GM21737 (cell line): ENCODE data around the gene MED27.

ENCODE experiments used
- ATAC-seq: cut with Tn5 transposase; IDR thresholded peaks from one replicate; pipeline ENCODE4 v1.9.1; 2021; ENCODE audit warnings: mild to moderate bottlenecking, moderate library complexity; ENCODE audit not compliant: unreplicated experiment

MED27 gene

GRCh38 chr9:131971482-131972074 lies 108.1 kb downstream of the MED27 start:
- ATAC-seq = no peak

DNA sequence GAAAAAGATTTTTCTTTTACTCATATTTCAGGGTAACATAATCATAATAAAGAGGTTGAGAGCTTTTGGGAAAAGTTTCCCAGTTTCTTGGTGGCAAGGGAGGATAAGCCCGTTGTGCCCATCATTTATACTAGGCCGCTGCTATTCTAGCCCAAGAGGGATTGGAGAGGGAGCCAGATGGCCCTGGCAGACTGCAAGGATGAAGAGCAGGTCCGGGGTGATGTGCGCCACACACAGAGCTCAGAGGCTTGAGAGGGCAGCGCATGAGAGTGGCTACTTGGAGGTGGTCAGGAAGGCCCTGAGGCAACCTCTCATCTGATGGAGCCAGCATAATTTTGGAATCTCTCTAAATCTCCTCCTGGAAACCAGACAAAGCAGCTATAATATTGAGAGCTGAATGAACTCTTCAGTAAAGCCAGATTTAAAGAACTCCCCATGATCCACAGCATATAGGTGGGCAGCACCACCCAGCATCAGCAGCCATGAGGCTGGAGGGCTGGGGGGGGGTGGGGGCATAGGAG lies 110.1 kb downstream of the MED27 start:
- ATAC-seq = no peak

GRCh38 chr9:131968632-131969031 lies 111.0 kb downstream of the MED27 start:
- no peak for ATAC-seq

DNA sequence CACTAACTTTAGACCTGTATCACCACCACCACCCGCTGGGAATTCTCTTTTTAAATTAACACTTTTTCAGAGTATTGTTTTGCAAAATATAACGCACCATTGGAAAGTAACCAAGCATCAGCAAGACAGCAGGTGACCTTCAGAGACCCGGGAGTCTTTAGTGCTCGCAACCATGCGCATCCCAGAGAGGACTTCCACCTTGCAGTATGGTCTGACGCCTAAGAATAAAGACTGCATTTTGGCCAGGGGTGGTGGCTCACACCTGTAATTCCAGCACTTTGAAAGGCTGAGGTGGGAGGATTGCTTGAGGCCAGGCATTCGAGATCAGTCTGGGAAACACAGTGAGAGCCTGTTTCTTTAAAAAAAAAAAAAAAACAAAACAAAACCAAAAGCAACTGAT lies 113.8 kb downstream of the MED27 start:
- no peak for ATAC-seq

DNA sequence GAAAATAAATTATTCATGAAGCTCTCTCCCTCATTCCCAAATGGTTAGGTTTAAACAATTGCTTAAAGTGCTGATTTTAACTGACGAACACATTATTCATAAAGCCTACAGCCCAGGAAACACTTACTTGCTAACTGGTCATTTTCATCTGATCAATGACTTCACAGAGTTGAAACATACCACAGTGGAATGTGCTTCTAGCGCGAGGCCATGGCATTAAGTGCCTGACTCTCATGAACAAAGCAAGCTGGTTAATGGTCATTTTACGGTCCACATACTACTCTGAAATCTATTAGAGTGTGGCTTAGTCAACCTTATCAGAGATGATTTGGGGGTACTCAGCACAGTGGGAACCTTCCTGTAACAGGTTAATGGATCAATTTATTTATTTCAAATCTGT lies 114.6 kb downstream of the MED27 start:
- no peak for ATAC-seq

GRCh38 chr9:131963072-131964030 lies 116.3 kb downstream of the MED27 start:
- no peak for ATAC-seq

GRCh38 chr9:131961496-131961880 lies 118.2 kb downstream of the MED27 start:
- ATAC-seq = no peak

GRCh38 chr9:131960851-131961495 lies 118.7 kb downstream of the MED27 start:
- ATAC-seq = no peak

GRCh38 chr9:131960311-131960710 lies 119.4 kb downstream of the MED27 start:
- ATAC-seq = no peak

- ATAC-seq = no peak
Observed at GRCh38 chr9:131959887-131960286, 119.8 kb downstream of the MED27 start.

GRCh38 chr9:131959056-131959455 lies 120.6 kb downstream of the MED27 start:
- no peak for ATAC-seq

GRCh38 chr9:131954299-131954698 lies 125.4 kb downstream of the MED27 start:
- ATAC-seq = no peak

GRCh38 chr9:131951905-131952304 lies 127.8 kb downstream of the MED27 start:
- no peak for ATAC-seq

- ATAC-seq = no peak
Observed at GRCh38 chr9:131951155-131951554, 128.5 kb downstream of the MED27 start.

DNA sequence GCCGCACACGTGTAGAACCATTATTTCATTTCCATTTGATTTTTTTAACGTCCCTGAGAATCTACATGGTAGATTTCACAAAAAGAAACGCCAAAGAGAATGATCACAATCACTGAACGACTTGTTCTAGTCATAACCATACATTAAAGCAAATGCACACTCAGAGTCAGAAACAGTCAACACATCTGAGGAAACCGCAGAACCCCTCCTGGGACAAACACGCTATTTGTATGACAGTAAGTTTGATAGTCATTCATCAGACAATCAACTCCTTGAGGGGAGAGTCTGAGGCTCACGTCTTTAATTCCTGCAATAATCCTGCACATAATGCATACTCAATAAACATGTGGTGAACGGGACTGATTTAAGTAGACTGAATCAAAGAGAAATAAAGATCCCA lies 129.2 kb downstream of the MED27 start:
- no peak for ATAC-seq

DNA sequence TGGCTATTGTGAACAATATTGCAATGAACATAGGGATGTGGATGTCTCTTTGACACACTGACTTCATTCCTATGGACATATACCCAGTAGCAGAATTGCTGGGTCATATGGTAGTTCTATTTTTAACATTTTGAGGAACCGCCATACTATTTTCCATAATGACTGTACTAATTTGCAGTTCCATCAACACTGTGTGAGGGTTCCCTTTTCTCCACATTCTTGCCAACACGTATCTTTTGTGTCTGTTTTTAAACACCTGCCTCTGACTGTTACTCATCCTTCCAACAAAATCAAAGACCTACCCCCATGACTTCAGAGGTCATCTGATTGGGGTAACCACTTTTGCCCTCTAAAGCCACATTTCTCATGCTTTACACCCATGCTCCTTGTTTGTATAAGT lies 133.5 kb downstream of the MED27 start:
- no peak for ATAC-seq

GRCh38 chr9:131943351-131943841 lies 136.3 kb downstream of the MED27 start:
- no peak for ATAC-seq

- no peak for ATAC-seq
Observed at GRCh38 chr9:131942146-131942720, 137.4 kb downstream of the MED27 start.

DNA sequence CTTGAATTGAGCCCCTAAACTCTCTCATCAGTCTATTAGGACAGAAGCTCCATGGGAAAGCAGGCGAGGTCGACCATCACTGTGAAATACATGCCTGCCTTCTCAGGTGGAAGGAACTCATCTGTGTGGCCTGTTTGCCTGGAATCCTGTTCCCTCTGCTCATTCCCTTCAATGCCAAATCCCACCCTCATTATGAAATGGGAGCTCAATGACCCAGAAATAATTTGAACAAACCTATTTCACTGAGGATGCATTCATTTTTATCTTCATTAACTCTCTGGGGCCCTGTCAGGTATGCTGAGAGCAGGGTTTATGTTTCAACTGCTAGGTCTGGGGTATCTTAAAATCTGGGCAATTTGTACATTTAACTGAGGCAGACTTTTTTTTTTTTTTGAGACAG lies 142.2 kb downstream of the MED27 start:
- no peak for ATAC-seq

DNA sequence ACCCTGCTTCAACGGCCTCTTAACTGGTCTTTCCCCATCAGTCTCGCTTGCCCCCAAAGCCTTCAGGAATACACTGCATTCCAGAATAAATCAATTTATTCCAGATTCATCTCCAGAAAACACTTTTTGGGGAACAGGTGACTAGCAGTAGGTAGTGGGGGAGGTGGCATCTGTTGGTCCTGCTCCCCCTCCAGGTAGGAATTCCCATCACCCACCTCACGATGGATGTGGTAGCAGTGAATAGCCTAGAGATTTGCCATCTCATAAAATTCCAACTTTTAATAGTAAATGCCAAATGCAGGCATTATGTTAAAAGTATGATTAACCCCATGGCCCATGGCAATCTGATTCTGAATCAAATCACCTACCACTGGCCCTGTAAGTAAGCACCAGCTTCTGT lies 142.7 kb downstream of the MED27 start:
- ATAC-seq = no peak

- ATAC-seq = no peak
Observed at GRCh38 chr9:131934673-131935072, 145.0 kb downstream of the MED27 start.
